Panc1 (cell line): ENCODE measurements around the gene CAMSAP2. TPM values are rescaled to one million over a fixed set of nuclear protein-coding genes. Genes with fewer than 3 reads are reported as not detected.

Experiments used
- ATAC-seq: fragments of 200-7000 bp; cut with Tn5 transposase; 2 replicates; pipeline ENCODE4 v1.9.1; 2020; ENCODE audit warnings: mild to moderate bottlenecking, moderate library complexity
- BruUV-seq: library from RNA; stranded (reverse); fragments of 400-500 nt; replicated peaks from 2 replicates; lab custom pipeline; 2021; lab: Mats Ljungman, UMichigan
- CTCF ChIA-PET: fragments of 300-600 bp; sonication (Branson Sonifier 250); formaldehyde crosslinking; loops from one replicate; lab custom pipeline; 2022; ENCODE audit warnings: antibody characterized with exemption; lab: Charles Lee
- POLR2A ChIA-PET: fragments of 300-600 bp; sonication (Branson Sonifier 250); formaldehyde crosslinking; loops from one replicate; lab custom pipeline; 2022; ENCODE audit warnings: antibody characterized with exemption; lab: Charles Lee
- DNase-seq: peaks from one replicate; pipeline ENCODE4 v3.0.0-alpha.2; 2010; ENCODE audit warnings: low read depth, low spot score
- H3K27ac ChIP-seq: 2 replicates; pipeline ENCODE4 v1.5.1; 2011; ENCODE audit warnings: mild to moderate bottlenecking, low read length, inconsistent platforms
- H3K27me3 ChIP-seq: fragments of 200-500 bp; sonication (Bioruptor generic); 2 replicates; pipeline ENCODE4 v1.6.0; 2014; ENCODE audit warnings: low read length, inconsistent platforms; ENCODE audit not compliant: control insufficient read depth, insufficient read depth
- H3K36me3 ChIP-seq: fragments of 200-500 bp; sonication (Bioruptor generic); 2 replicates; pipeline ENCODE4 v1.5.1; 2014; ENCODE audit warnings: inconsistent platforms, mild to moderate bottlenecking, low read length, moderate library complexity; ENCODE audit not compliant: control insufficient read depth, insufficient read depth
- H3K4me1 ChIP-seq: 2 replicates; pipeline ENCODE4 v1.5.1; 2011; ENCODE audit warnings: inconsistent platforms, mild to moderate bottlenecking, low read length, moderate library complexity; ENCODE audit not compliant: control insufficient read depth, insufficient read depth
- H3K4me3 ChIP-seq, 2 experiments: 2 replicates each; pipeline ENCODE4 v1.5.1; 2011 to 2012; ENCODE audit warnings: low read depth in 2 of 2, low read length in 2 of 2, mild to moderate bottlenecking in 2 of 2, inconsistent platforms in 1 of 2, moderate library complexity in 1 of 2
- H3K9me3 ChIP-seq: fragments of 200-500 bp; sonication (Bioruptor generic); 2 replicates; pipeline ENCODE4 v1.5.1; 2014; ENCODE audit warnings: low read depth, mild to moderate bottlenecking, inconsistent platforms, low read length, moderate library complexity; ENCODE audit not compliant: control insufficient read depth, insufficient read depth
- CTCF ChIP-seq: fragments of 450-650 bp; IDR thresholded peaks from 2 replicates; pipeline ENCODE4 v1.5.1; 2017; ENCODE audit warnings: mild to moderate bottlenecking
- POLR2AphosphoS5 ChIP-seq: IDR thresholded peaks from 2 replicates; pipeline ENCODE4 v1.6.1; 2012; ENCODE audit warnings: mild to moderate bottlenecking, low read depth, low read length, moderate library complexity
- REST ChIP-seq, 2 experiments: IDR thresholded peaks; 2 replicates each; pipeline ENCODE4 v1.6.1; 2011 to 2012; ENCODE audit warnings: low read depth in 2 of 2, control low read depth in 1 of 2, low read length in 1 of 2, mild to moderate bottlenecking in 1 of 2, moderate library complexity in 1 of 2; ENCODE audit not compliant: insufficient read depth in 1 of 2
- SIN3A ChIP-seq: IDR thresholded peaks from 2 replicates; pipeline ENCODE4 v1.6.1; 2012; ENCODE audit warnings: low read depth, mild to moderate bottlenecking, low read length, moderate library complexity, borderline replicate concordance; ENCODE audit not compliant: insufficient read depth
- TCF7L2 ChIP-seq: IDR thresholded peaks from 2 replicates; pipeline ENCODE4 v1.6.1; 2011; ENCODE audit warnings: mild to moderate bottlenecking, low read depth, low read length, inconsistent platforms
- in situ Hi-C: cut with HindIII; loops from 2 replicates; pipeline ENCODE4 v1.10.0; 2016; ENCODE audit warnings: low sequenced_read_pairs, low pct_unique_long_range_greater_than_20kb
- intact Hi-C: fragments of 100-400 bp; cut with micrococcal nuclease; formaldehyde crosslinking; loops from one replicate; pipeline ENCODE4 v1.10.0; 2022; ENCODE audit not compliant: unreplicated experiment
- total RNA-seq: library from RNA; stranded (reverse); gene quantifications from one replicate; pipeline ENCODE4 v1.2.1, GENCODE V29; 2021; ENCODE audit not compliant: unreplicated experiment

CAMSAP2 gene
- total RNA-seq, 1 experiment from 2014 or later: 40.1 TPM

GRCh38 chr1:200727257-200727656, 11.4 kb upstream of the CAMSAP2 start:
- Histone ChIP-seq H3K27ac (no peak overlapping the region), H3K9me3 (no peaks in the 10 kb centered on the region), H3K27me3 (no peaks in the 10 kb centered on the region), H3K36me3 (no peaks in the 10 kb centered on the region), H3K4me1 (no peaks in the 10 kb centered on the region), H3K4me3 (no peak overlapping the region)
- ATAC-seq: no peak
- no peak for DNase-seq
- no TSS peak for BruUV-seq
- in situ Hi-C loops (no loop called here), intact Hi-C loops (no loop called here)
- TF ChIP-seq POLR2AphosphoS5 (no peak), SIN3A (no peak), REST (IDR thresholded peaks at IDR 0.05; ENCODE audit: insufficient read depth in 1 of 2, low read depth in 2 of 2, low read length in 1 of 2) (no peak)
- CTCF ChIA-PET: no interaction called here
- POLR2A ChIA-PET: interaction anchor here (0.6 kb wide), 1 partner anchor 82 kb away, joined by 6 read pairs; no protein-coding TSS in a partner anchor

GRCh38 chr1:200729863-200730262, 8.8 kb upstream of the CAMSAP2 start:
- CTCF ChIA-PET: no interaction called here
- BruUV-seq: no TSS peak
- Histone ChIP-seq H3K9me3 (no peaks in the 10 kb centered on the region), H3K27ac (no peak overlapping the region), H3K36me3 (no peaks in the 10 kb centered on the region), H3K4me1 (no peaks in the 10 kb centered on the region), H3K4me3 (no peak overlapping the region), H3K27me3 (no peaks in the 10 kb centered on the region)
- in situ Hi-C loops (no loop called here), intact Hi-C loops (no loop called here)
- DNase-seq: no peak
- no peak for ATAC-seq
- POLR2A ChIA-PET: interaction anchor here (0.5 to 0.7 kb wide), 2 partner anchors 60 to 80 kb away, joined by 3 to 4 read pairs; partner anchors contain the start of gene DDX59
- TF ChIP-seq SIN3A (no peak), REST (IDR thresholded peaks at IDR 0.05; ENCODE audit: insufficient read depth in 1 of 2, low read depth in 2 of 2, low read length in 1 of 2) (no peak), CTCF (no peak), TCF7L2 (no peak), POLR2AphosphoS5 (no peak)
